ENCODE results near the gene WNT5A. TPM values are rescaled to one million over a fixed set of nuclear protein-coding genes. Genes with fewer than 3 reads are reported as not detected.

Gene WNT5A
- total and polyA plus RNA-seq, 2 of the 4 experiments (the other 2 are of a cell fraction), result 224 to 231 TPM

GRCh38 chr3:55445551-55445950 is 41.6 kb downstream of the WNT5A start:
- intact Hi-C loops (cut with micrococcal nuclease), result no loop called here
- WGBS, 2 experiments (ENCODE audit: extremely low coverage in 2 of 2, insufficient read length in 1 of 2), result 100% methylated on average over 1 of the region's 6 CpGs; no CpG with 5 or more reads in 1 of the 2 experiments

More at GRCh38 chr3:55445551-55445950, 41.6 kb downstream of the WNT5A start:
- H3K23ac ChIP-seq (ENCODE audit: low read depth, low read length), result no peak overlapping the region
- no peak overlapping the region for H3K14ac ChIP-seq (replicated peaks; ENCODE audit: low read depth, low read length)
- H3K27me3 ChIP-seq (ENCODE audit: control insufficient read depth, insufficient read depth, low read length), result no peaks in the 10 kb centered on the region
- no peak overlapping the region for H3K9ac ChIP-seq (ENCODE audit: low read depth, low read length)
- H3K18ac ChIP-seq (ENCODE audit: low read depth, low read length), result no peak overlapping the region
- dilution Hi-C loops (cut with HindIII; ENCODE audit: low sequenced_read_pairs, unreplicated experiment), result no loop called here
- H3K56ac ChIP-seq (ENCODE audit: extremely low read depth, insufficient read depth, low read length), result no peak overlapping the region
- no peak overlapping the region for H3K4me2 ChIP-seq (ENCODE audit: low read depth, low read length)
- H3K4me3 ChIP-seq (ENCODE audit: insufficient read depth, low read depth, low read length), result no peak overlapping the region
- no peak for TF ChIP-seq CTCF (conservative IDR thresholded peaks at IDR 0.05; ENCODE audit: low read depth, low read length)
- no peak for TF ChIP-seq RAD21 (IDR thresholded peaks at IDR 0.05; ENCODE audit: low read length)
- no peak for TF ChIP-seq CHD1 (IDR thresholded peaks at IDR 0.05; ENCODE audit: low read depth, low read length)
- no peak for TF ChIP-seq MAZ (IDR thresholded peaks at IDR 0.05; ENCODE audit: borderline replicate concordance, low read depth, low read length)
- no peak overlapping the region for H2BK120ac ChIP-seq (ENCODE audit: low read depth, low read length)
- ChIA-PET CTCF (no interaction called here), POLR2A (ENCODE audit: unreplicated experiment) (no interaction called here)
- H3K79me1 ChIP-seq (ENCODE audit: low read depth in 1 of 2, low read length in 2 of 2), result no peaks in the 10 kb centered on the region
- H2AK5ac ChIP-seq (ENCODE audit: low read depth, low read length), result no peak overlapping the region
- DNase-seq (no peak), ATAC-seq (ENCODE audit: low read depth) (no peak)
- no peaks in the 10 kb centered on the region for H3K9me3 ChIP-seq (ENCODE audit: control insufficient read depth, insufficient read depth, low read length)
- no peak overlapping the region for H2BK5ac ChIP-seq (ENCODE audit: low read depth, low read length, poor library complexity, severe bottlenecking)
- no peaks in the 10 kb centered on the region for H4K20me1 ChIP-seq (ENCODE audit: insufficient read depth, low read length)
- in situ Hi-C loops (cut with MboI; ENCODE audit: low sequenced_read_pairs), result no loop called here
- no peak overlapping the region for H3K4ac ChIP-seq (ENCODE audit: low read depth, low read length)
- H3K4me1 ChIP-seq (ENCODE audit: control insufficient read depth, insufficient read depth, low read length), result no peaks in the 10 kb centered on the region; the same call in 1 of the 2 replicates
- H2BK15ac ChIP-seq (ENCODE audit: low read depth, low read length), result no peak overlapping the region
- no peak overlapping the region for H2AK9ac ChIP-seq (replicated peaks; ENCODE audit: low read depth, low read length, poor library complexity)
- H2BK20ac ChIP-seq (ENCODE audit: low read depth, low read length), result no peak overlapping the region
- H4K91ac ChIP-seq (ENCODE audit: insufficient read depth, low read depth, low read length), result no peak overlapping the region
- H3K36me3 ChIP-seq (ENCODE audit: control insufficient read depth, insufficient read depth, low read length), result no peaks in the 10 kb centered on the region
- 0 out of 2 replicates have a peak, but pooled peaks cover 3% of the 10 kb centered on the region for H3K9me1 ChIP-seq (ENCODE audit: insufficient read depth, low read length)
- H4K8ac ChIP-seq (ENCODE audit: low read depth in 2 of 2, low read length in 2 of 2), result no peak overlapping the region
- no TSS peak for BruUV-seq (replicated peaks)
- no peak overlapping the region for H2AFZ ChIP-seq (replicated peaks; ENCODE audit: low read length, poor library complexity)
- H4K5ac ChIP-seq (ENCODE audit: low read depth, low read length), result no peak overlapping the region
- no peak overlapping the region for H3K27ac ChIP-seq (ENCODE audit: insufficient read depth, low read length)

Data from IMR-90 (cell line).